H9 (cell line): ENCODE data around the gene RHEX. TPM values are rescaled to one million over a fixed set of nuclear protein-coding genes. Genes with fewer than 3 reads are reported as not detected.

Experiments used
- DNase-seq: peaks from one replicate; pipeline ENCODE4 v3.0.0-alpha.2; 2017
- H2AFZ ChIP-seq: one replicate; pipeline ENCODE4 v1.6.1; 2013; ENCODE audit warnings: mild to moderate bottlenecking, low read length, control low read depth, moderate library complexity
- H2AK5ac ChIP-seq: 2 replicates; pipeline ENCODE4 v1.6.1; 2013; ENCODE audit warnings: low read length, control low read depth, mixed read lengths; ENCODE audit not compliant: insufficient read length
- H2BK120ac ChIP-seq: one replicate; pipeline ENCODE4 v1.6.1; 2013; ENCODE audit warnings: low read depth, mild to moderate bottlenecking, low read length, control low read depth, inconsistent platforms; ENCODE audit not compliant: poor library complexity, severe bottlenecking
- H2BK12ac ChIP-seq: 2 replicates; pipeline ENCODE4 v1.6.1; 2013; ENCODE audit warnings: low read length, control low read depth, mixed read lengths, low read depth; ENCODE audit not compliant: insufficient read length
- H2BK15ac ChIP-seq: 2 replicates; pipeline ENCODE4 v1.6.1; 2013; ENCODE audit warnings: low read depth, low read length, control low read depth
- H2BK20ac ChIP-seq: one replicate; pipeline ENCODE4 v1.6.1; 2013; ENCODE audit warnings: low read depth, mild to moderate bottlenecking, low read length, control low read depth, inconsistent platforms; ENCODE audit not compliant: poor library complexity, severe bottlenecking
- H2BK5ac ChIP-seq: 2 replicates; pipeline ENCODE4 v1.6.1; 2013; ENCODE audit warnings: low read length, control low read depth, mixed read lengths; ENCODE audit not compliant: insufficient read length
- H3K14ac ChIP-seq: 2 replicates; pipeline ENCODE4 v1.6.1; 2013; ENCODE audit warnings: low read length, control low read depth; ENCODE audit not compliant: insufficient read depth
- H3K18ac ChIP-seq: 2 replicates; pipeline ENCODE4 v1.6.1; 2013; ENCODE audit warnings: low read depth, mild to moderate bottlenecking, mixed read lengths, low read length, control low read depth; ENCODE audit not compliant: insufficient read length
- H3K23ac ChIP-seq: 2 replicates; pipeline ENCODE4 v1.6.1; 2013; ENCODE audit warnings: low read length, control low read depth, mixed read lengths, low read depth; ENCODE audit not compliant: insufficient read length
- H3K23me2 ChIP-seq: 2 replicates; pipeline ENCODE4 v1.6.1; 2013; ENCODE audit warnings: low read depth, mild to moderate bottlenecking, mixed read lengths, low read length, control low read depth; ENCODE audit not compliant: insufficient read length, poor library complexity, severe bottlenecking
- H3K27ac ChIP-seq: 2 replicates; pipeline ENCODE4 v1.5.1; 2013; ENCODE audit warnings: low read length, control low read depth, mixed read lengths, low read depth; ENCODE audit not compliant: insufficient read length
- H3K27me3 ChIP-seq: 2 replicates; pipeline ENCODE4 v1.6.1; 2013; ENCODE audit warnings: low read length, control low read depth, inconsistent platforms; ENCODE audit not compliant: insufficient read depth
- H3K4ac ChIP-seq: 2 replicates; pipeline ENCODE4 v1.6.1; 2013; ENCODE audit warnings: low read depth, mild to moderate bottlenecking, control low read depth, inconsistent platforms, low read length, moderate library complexity
- H3K4me1 ChIP-seq: 2 replicates; pipeline ENCODE4 v1.6.1; 2013; ENCODE audit warnings: low read length, control low read depth, inconsistent platforms; ENCODE audit not compliant: insufficient read depth
- H3K4me2 ChIP-seq: 2 replicates; pipeline ENCODE4 v1.6.1; 2013; ENCODE audit warnings: low read length, control low read depth, mixed read lengths; ENCODE audit not compliant: insufficient read length, insufficient read depth
- H3K56ac ChIP-seq: 2 replicates; pipeline ENCODE4 v1.6.1; 2013; ENCODE audit warnings: low read depth, mild to moderate bottlenecking, mixed read lengths, low read length, control low read depth; ENCODE audit not compliant: insufficient read length
- H3K79me1 ChIP-seq: 2 replicates; pipeline ENCODE4 v1.6.1; 2013; ENCODE audit warnings: low read depth, mild to moderate bottlenecking, moderate library complexity, low read length, control low read depth, inconsistent platforms; ENCODE audit not compliant: insufficient read depth, poor library complexity, severe bottlenecking
- H3K79me2 ChIP-seq: 2 replicates; pipeline ENCODE4 v1.6.1; 2013; ENCODE audit warnings: low read length, control low read depth, inconsistent platforms; ENCODE audit not compliant: insufficient read depth
- H3K9ac ChIP-seq: 2 replicates; pipeline ENCODE4 v1.6.1; 2013; ENCODE audit warnings: low read length, control low read depth, mixed read lengths; ENCODE audit not compliant: insufficient read length; ENCODE audit errors: extremely low read depth
- H3K9me3 ChIP-seq: one replicate; pipeline ENCODE4 v1.6.1; 2013; ENCODE audit warnings: low read depth, low read length, inconsistent platforms; ENCODE audit not compliant: control insufficient read depth
- H3T11ph ChIP-seq: one replicate; pipeline ENCODE4 v1.6.1; 2013; ENCODE audit warnings: mild to moderate bottlenecking, low read length, control low read depth, inconsistent platforms
- H4K20me1 ChIP-seq: one replicate; pipeline ENCODE4 v1.6.1; 2013; ENCODE audit not compliant: control insufficient read depth, insufficient read length, insufficient read depth
- H4K5ac ChIP-seq: 2 replicates; pipeline ENCODE4 v1.6.1; 2013; ENCODE audit warnings: low read depth, mild to moderate bottlenecking, mixed read lengths, low read length, control low read depth; ENCODE audit not compliant: insufficient read length
- H4K8ac ChIP-seq: replicated peaks from 2 replicates; pipeline ENCODE4 v1.6.1; 2013; ENCODE audit warnings: low read length, control low read depth, mixed read lengths, low read depth; ENCODE audit not compliant: insufficient read length
- H4K91ac ChIP-seq: 2 replicates; pipeline ENCODE4 v1.6.1; 2013; ENCODE audit warnings: low read depth, mild to moderate bottlenecking, moderate library complexity, mixed read lengths, low read length, control low read depth; ENCODE audit not compliant: insufficient read length
- H3K27ac Mint-ChIP-seq, 3 experiments: 2 replicates in 2 of 3; 3 replicates in 1 of 3; pipeline ENCODE4 v1.8.0; 2020 to 2021; ENCODE audit warnings: mixed read lengths in 3 of 3, mild to moderate bottlenecking in 1 of 3, moderate library complexity in 1 of 3
- H3K27me3 Mint-ChIP-seq: 2 replicates; pipeline ENCODE4 v1.8.0; 2021; ENCODE audit warnings: low read depth, mild to moderate bottlenecking, moderate library complexity, mixed read lengths
- H3K36me3 Mint-ChIP-seq, 3 experiments: 2 replicates in 2 of 3; 3 replicates in 1 of 3; pipeline ENCODE4 v1.8.0; 2020 to 2021; ENCODE audit warnings: low read depth in 3 of 3, mixed read lengths in 3 of 3; ENCODE audit not compliant: insufficient read depth in 1 of 3
- H3K4me1 Mint-ChIP-seq, 2 experiments: 2 replicates each; pipeline ENCODE4 v1.8.0; 2020; ENCODE audit warnings: mixed read lengths in 2 of 2
- H3K4me3 Mint-ChIP-seq, 2 experiments: 2 replicates in 1 of 2; 3 replicates in 1 of 2; pipeline ENCODE4 v1.8.0; 2020 to 2021; ENCODE audit warnings: mild to moderate bottlenecking in 2 of 2, mixed read lengths in 2 of 2, moderate library complexity in 1 of 2
- H3K9me3 Mint-ChIP-seq, 2 experiments: 2 replicates in 1 of 2; 3 replicates in 1 of 2; pipeline ENCODE4 v1.8.0; 2020; ENCODE audit warnings: mild to moderate bottlenecking in 2 of 2, mixed read lengths in 2 of 2, moderate library complexity in 1 of 2
- WGBS: extraction: QIAGEN DNeasy Blood & Tissue Kit; methylation state at CpG from one replicate; pipeline ENCODE4 v1.1.7; 2013; ENCODE audit warnings: missing lambda C conversion rate, low lambda C conversion rate, mixed read lengths; ENCODE audit not compliant: insufficient read length; ENCODE audit errors: extremely low coverage; 5-methylcytosine and 5-hydroxymethylcytosine counted together
- total RNA-seq: library from RNA; stranded (reverse); gene quantifications from 2 replicates; pipeline ENCODE4 v1.2.1, GENCODE V29; 2021
- TF ChIP-seq, protein P1 (sequence below): fragments of 200-600 bp; sonication (generic); conservative IDR thresholded peaks from 3 replicates; pipeline ENCODE4 v1.8.0; 2021; ENCODE audit warnings: antibody characterized with exemption, mild to moderate bottlenecking

Gene RHEX
- total RNA-seq, 1 experiment from 2014 or later = not detected

DNA sequence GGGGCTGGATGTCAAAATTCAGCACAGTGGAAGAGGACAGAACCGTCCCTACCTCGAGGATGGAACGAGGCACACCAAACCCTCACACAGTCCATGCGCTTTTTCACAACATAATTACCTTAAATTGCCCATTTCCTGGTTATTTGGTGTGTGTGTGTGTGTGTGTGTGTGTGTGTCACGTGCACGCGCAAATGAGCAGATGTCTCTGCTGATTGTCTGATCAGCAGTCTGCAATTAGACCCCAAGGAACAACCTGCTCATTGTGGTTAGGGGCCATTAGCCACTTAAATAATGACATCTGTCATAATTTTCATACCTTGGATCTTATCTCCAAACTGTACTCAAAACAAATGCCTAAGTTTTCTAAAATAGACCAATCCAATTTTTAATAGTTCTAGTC lies 41.1 kb downstream of the RHEX start:
- no peaks in the 10 kb centered on the region for H3K4me1 Mint-ChIP-seq
- no peaks in the 10 kb centered on the region for H3K79me1 ChIP-seq
- H2BK15ac ChIP-seq = no peak overlapping the region
- H3K9ac ChIP-seq = no peak overlapping the region
- H3K27me3 ChIP-seq = no peaks in the 10 kb centered on the region
- no peak overlapping the region for H3K27ac ChIP-seq
- H4K5ac ChIP-seq = no peak overlapping the region
- no peak overlapping the region for H3K18ac ChIP-seq
- no peak overlapping the region for H3K27ac Mint-ChIP-seq
- no peak overlapping the region for H3K23ac ChIP-seq
- H3K14ac ChIP-seq = no peak overlapping the region
- H3K27me3 Mint-ChIP-seq = no peaks in the 10 kb centered on the region; the same call in 1 of the 2 replicates
- no peak overlapping the region for H3K4me2 ChIP-seq
- H3K9me3 Mint-ChIP-seq = no peaks in the 10 kb centered on the region
- no peak overlapping the region for H4K8ac ChIP-seq
- H3K56ac ChIP-seq = no peak overlapping the region
- no peak overlapping the region for H2BK12ac ChIP-seq
- H2AK5ac ChIP-seq = no peak overlapping the region
- H3T11ph ChIP-seq = no peak overlapping the region
- H2AFZ ChIP-seq = no peak overlapping the region
- H3K9me3 ChIP-seq = no peaks in the 10 kb centered on the region
- DNase-seq = no peak
- no CpG with 5 or more reads among the region's 7 CpGs for WGBS
- no peaks in the 10 kb centered on the region for H3K36me3 Mint-ChIP-seq
- no peak overlapping the region for H2BK120ac ChIP-seq
- H3K4me3 Mint-ChIP-seq = no peak overlapping the region
- H4K91ac ChIP-seq = no peak overlapping the region
- TF ChIP-seq, protein P1, sequence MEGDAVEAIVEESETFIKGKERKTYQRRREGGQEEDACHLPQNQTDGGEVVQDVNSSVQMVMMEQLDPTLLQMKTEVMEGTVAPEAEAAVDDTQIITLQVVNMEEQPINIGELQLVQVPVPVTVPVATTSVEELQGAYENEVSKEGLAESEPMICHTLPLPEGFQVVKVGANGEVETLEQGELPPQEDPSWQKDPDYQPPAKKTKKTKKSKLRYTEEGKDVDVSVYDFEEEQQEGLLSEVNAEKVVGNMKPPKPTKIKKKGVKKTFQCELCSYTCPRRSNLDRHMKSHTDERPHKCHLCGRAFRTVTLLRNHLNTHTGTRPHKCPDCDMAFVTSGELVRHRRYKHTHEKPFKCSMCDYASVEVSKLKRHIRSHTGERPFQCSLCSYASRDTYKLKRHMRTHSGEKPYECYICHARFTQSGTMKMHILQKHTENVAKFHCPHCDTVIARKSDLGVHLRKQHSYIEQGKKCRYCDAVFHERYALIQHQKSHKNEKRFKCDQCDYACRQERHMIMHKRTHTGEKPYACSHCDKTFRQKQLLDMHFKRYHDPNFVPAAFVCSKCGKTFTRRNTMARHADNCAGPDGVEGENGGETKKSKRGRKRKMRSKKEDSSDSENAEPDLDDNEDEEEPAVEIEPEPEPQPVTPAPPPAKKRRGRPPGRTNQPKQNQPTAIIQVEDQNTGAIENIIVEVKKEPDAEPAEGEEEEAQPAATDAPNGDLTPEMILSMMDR = no peak
- no peak overlapping the region for H2BK5ac ChIP-seq
- H3K23me2 ChIP-seq = no peaks in the 10 kb centered on the region
- no peaks in the 10 kb centered on the region for H3K79me2 ChIP-seq
- no peaks in the 10 kb centered on the region for H3K4me1 ChIP-seq
- H3K4ac ChIP-seq = no peak overlapping the region
- no peaks in the 10 kb centered on the region for H4K20me1 ChIP-seq
- no peak overlapping the region for H2BK20ac ChIP-seq
